HepG2 (cell line): ENCODE measurements around the gene CCDC157. TPM values are rescaled to one million over a fixed set of nuclear protein-coding genes. Genes with fewer than 3 reads are reported as not detected.

Experiments used
- ATAC-seq: fragments of 200-7000 bp; cut with Tn5 transposase; 3 replicates; pipeline ENCODE4 v1.9.1; 2020; ENCODE audit warnings: mild to moderate bottlenecking, moderate library complexity
- BruUV-seq: library from RNA; stranded (reverse); fragments of 400-500 nt; replicated peaks from 2 replicates; lab custom pipeline; 2021; lab: Mats Ljungman, UMichigan
- CTCF ChIA-PET: fragments of 300-600 bp; formaldehyde crosslinking; extraction: SDS; loops from one replicate; lab custom pipeline; 2021; ENCODE audit warnings: low total read pairs, inconsistent platforms, low intra/inter-chr PET ratio; lab: Yijun Ruan, JAX
- POLR2A ChIA-PET: fragments of 350-600 bp; sonication (Branson Sonifier 250); formaldehyde crosslinking; loops from one replicate; lab custom pipeline; 2020; ENCODE audit warnings: antibody characterized with exemption, inconsistent platforms; lab: Yijun Ruan, JAX
- DNase-seq: peaks from one replicate; pipeline ENCODE4 v3.0.0-alpha.2; 2015; ENCODE audit warnings: low spot score
- FAIRE-seq: peaks from 3 replicates; lab custom pipeline; 2011; peaks lifted over from hg19 to GRCh38; lab: Jason Lieb, UNC
- H2AFZ ChIP-seq: one replicate; pipeline ENCODE4 v1.6.1; 2011; ENCODE audit warnings: low read length, inconsistent platforms
- H3K27ac ChIP-seq: fragments of 300-600 bp; 3 replicates; pipeline ENCODE4 v1.8.0; 2011; ENCODE audit warnings: mixed run types, mild to moderate bottlenecking, mixed read lengths, low read length, inconsistent platforms; ENCODE audit not compliant: insufficient read depth; ENCODE audit errors: extremely low read length
- H3K27me3 ChIP-seq, 2 experiments: fragments of 200-600 bp in 1 of 2; 2 replicates in 1 of 2; 3 replicates in 1 of 2; pipeline versions ENCODE4 v1.6.0 to v1.8.0; 2011; ENCODE audit warnings: low read length in 2 of 2, mild to moderate bottlenecking in 2 of 2, moderate library complexity in 2 of 2, inconsistent platforms in 1 of 2; ENCODE audit not compliant: insufficient read depth in 2 of 2, control insufficient read depth in 1 of 2
- H3K36me3 ChIP-seq, 2 experiments: fragments of 200-600 bp in 1 of 2; replicated peaks in 1 of 2; 2 replicates in 1 of 2; 3 replicates in 1 of 2; pipeline versions ENCODE4 v1.5.1 to v1.8.0; 2011; ENCODE audit warnings: low read length in 2 of 2, inconsistent platforms in 1 of 2; ENCODE audit not compliant: insufficient read depth in 2 of 2, control insufficient read depth in 1 of 2
- H3K4me1 ChIP-seq: 2 replicates; pipeline ENCODE4 v1.5.1; 2012; ENCODE audit warnings: low read length, inconsistent platforms; ENCODE audit not compliant: insufficient read depth
- H3K4me2 ChIP-seq: 2 replicates; pipeline ENCODE4 v1.6.0; 2011; ENCODE audit warnings: low read depth, low read length, inconsistent platforms
- H3K4me3 ChIP-seq, 3 experiments: fragments of 200-600 bp in 1 of 3; sonication (generic), shearing (Covaris generic) in 1 of 3; replicated peaks in 1 of 3; 2 replicates each; pipeline ENCODE4 v1.5.1; 2011 to 2016; ENCODE audit warnings: low read length in 3 of 3, inconsistent platforms in 2 of 3, low read depth in 2 of 3, mild to moderate bottlenecking in 2 of 3, control low read depth in 1 of 3, mixed read lengths in 1 of 3; ENCODE audit not compliant: insufficient read depth in 1 of 3
- H3K79me2 ChIP-seq: one replicate; pipeline ENCODE4 v1.6.1; 2011; ENCODE audit warnings: low read length, inconsistent platforms; ENCODE audit not compliant: insufficient read depth
- H3K9ac ChIP-seq: 2 replicates; pipeline ENCODE4 v1.6.0; 2011; ENCODE audit warnings: mild to moderate bottlenecking, low read depth, low read length, inconsistent platforms; ENCODE audit not compliant: insufficient read depth
- H3K9me3 ChIP-seq: 2 replicates; pipeline ENCODE4 v1.5.1; 2012; ENCODE audit warnings: mild to moderate bottlenecking, low read length
- H4K20me1 ChIP-seq: 2 replicates; pipeline ENCODE4 v1.6.0; 2011; ENCODE audit warnings: inconsistent platforms, mild to moderate bottlenecking, low read length, moderate library complexity; ENCODE audit not compliant: insufficient read depth
- BRCA1 ChIP-seq: sonication (generic); formaldehyde crosslinking; IDR thresholded peaks from 2 replicates; pipeline ENCODE4 v1.4.0; 2020; ENCODE audit warnings: missing genetic modification reagents
- DNMT1 ChIP-seq: sonication (generic); formaldehyde crosslinking; IDR thresholded peaks from 2 replicates; pipeline ENCODE4 v1.5.1; 2020; ENCODE audit warnings: mild to moderate bottlenecking, missing genetic modification reagents
- DNMT3B ChIP-seq: conservative IDR thresholded peaks from 2 replicates; pipeline ENCODE4 v1.6.1; 2016; ENCODE audit warnings: missing biosample characterization, control low read depth
- ELF3 ChIP-seq: IDR thresholded peaks from 2 replicates; pipeline ENCODE4 v1.6.1; 2016; ENCODE audit warnings: missing genetic modification reagents, missing compliant biosample characterization
- FOXA1 ChIP-seq, 2 experiments: fragments of 450-650 bp in 1 of 2; sonication (generic) in 1 of 2; formaldehyde crosslinking in 1 of 2; IDR thresholded peaks; 2 replicates each; pipeline versions ENCODE4 v1.4.0 to v1.6.1; 2016 to 2020; ENCODE audit warnings: missing genetic modification reagents in 1 of 2
- MED8 ChIP-seq: sonication (generic); formaldehyde crosslinking; IDR thresholded peaks from 2 replicates; pipeline ENCODE4 v1.8.1; 2023; ENCODE audit warnings: mild to moderate bottlenecking, missing genetic modification reagents; ENCODE audit not compliant: insufficient replicate concordance
- MIXL1 ChIP-seq: IDR thresholded peaks from 2 replicates; pipeline ENCODE4 v1.6.1; 2016
- NR2F6 ChIP-seq, 2 experiments: IDR thresholded peaks; 2 replicates each; pipeline ENCODE4 v1.6.1; 2016; ENCODE audit warnings: antibody characterized with exemption in 1 of 2, mild to moderate bottlenecking in 1 of 2
- REPIN1 ChIP-seq: sonication (generic); formaldehyde crosslinking; IDR thresholded peaks from 2 replicates; pipeline ENCODE4 v1.8.0; 2022; ENCODE audit warnings: missing genetic modification reagents, low read depth, mild to moderate bottlenecking, borderline replicate concordance
- SAP130 ChIP-seq: IDR thresholded peaks from 2 replicates; pipeline ENCODE4 v1.6.1; 2016; ENCODE audit warnings: low read depth
- SMYD3 ChIP-seq: sonication (generic); formaldehyde crosslinking; IDR thresholded peaks from 2 replicates; pipeline ENCODE4 v1.8.1; 2023; ENCODE audit warnings: mild to moderate bottlenecking, missing genetic modification reagents
- SPEN ChIP-seq: sonication (generic); formaldehyde crosslinking; IDR thresholded peaks from 2 replicates; pipeline ENCODE4 v1.5.1; 2020; ENCODE audit warnings: low read depth, mild to moderate bottlenecking, missing genetic modification reagents
- TEAD3 ChIP-seq: optimal IDR thresholded peaks from 2 replicates; pipeline ENCODE3; 2016; ENCODE audit warnings: borderline replicate concordance
- ZBTB42 ChIP-seq: sonication (generic); formaldehyde crosslinking; IDR thresholded peaks from 2 replicates; pipeline ENCODE4 v1.5.0; 2020; ENCODE audit warnings: mild to moderate bottlenecking, missing genetic modification reagents
- ZFX ChIP-seq: sonication (generic); formaldehyde crosslinking; IDR thresholded peaks from 2 replicates; pipeline ENCODE4 v1.4.0; 2020; ENCODE audit warnings: mild to moderate bottlenecking, low read depth, missing genetic modification reagents, moderate library complexity
- ZFY ChIP-seq: sonication (generic); formaldehyde crosslinking; IDR thresholded peaks from 2 replicates; pipeline ENCODE4 v1.4.0; 2020; ENCODE audit warnings: missing genetic modification reagents
- ZMYM3 ChIP-seq: sonication (generic); formaldehyde crosslinking; IDR thresholded peaks from 2 replicates; pipeline ENCODE4 v1.5.1; 2020; ENCODE audit warnings: mild to moderate bottlenecking, missing genetic modification reagents
- WGBS: methylation state at CpG from one replicate; pipeline ENCODE4 v1.1.6; 2017; ENCODE audit warnings: low lambda C conversion rate; 5-methylcytosine and 5-hydroxymethylcytosine counted together
- in situ Hi-C: cut with HindIII; loops from 2 replicates; pipeline ENCODE4 v1.10.0; 2017; ENCODE audit warnings: low pct_unique_long_range_greater_than_20kb; ENCODE audit not compliant: extremely low pct_ligation_motif_present
- intact Hi-C: fragments of 100-400 bp; cut with micrococcal nuclease; formaldehyde crosslinking; loops from one replicate; pipeline ENCODE4 v1.10.0; 2022; ENCODE audit not compliant: unreplicated experiment
- polyA plus RNA-seq, 8 experiments: library from polyadenylated mRNA; depleted of rRNA in 3 of 8; stranded (reverse) in 7 of 8; unstranded in 1 of 8; fragments of >200 nt; fragmentation: Illumina TruSeq in 4 of 8; extraction: Trizol in 4 of 8; gene quantifications; 2 replicates each; pipeline versions ENCODE4 v1.2.1 to v1.2.3, GENCODE V29; 2011 to 2016; ENCODE audit warnings: low read depth in 4 of 8, missing spikeins in 1 of 8, mixed read lengths in 1 of 8; ENCODE audit not compliant: insufficient read depth in 1 of 8
- total RNA-seq, 5 experiments: library from RNA; depleted of rRNA; stranded (reverse); fragments of >200 nt; fragmentation: Illumina TruSeq; extraction: Trizol; gene quantifications; 2 replicates each; pipeline ENCODE4 v1.2.3, GENCODE V29; 2016; ENCODE audit warnings: low read depth in 1 of 5
- TF ChIP-seq, protein P1 (sequence below): IDR thresholded peaks from 2 replicates; pipeline ENCODE4 v1.6.1; 2018; ENCODE audit warnings: missing genetic modification reagents, mild to moderate bottlenecking, missing compliant biosample characterization
- TF ChIP-seq, protein P2 (sequence below): IDR thresholded peaks from 2 replicates; pipeline ENCODE4 v1.6.1; 2016; ENCODE audit warnings: low read depth, borderline replicate concordance
- TF ChIP-seq, protein P3 (sequence below), 2 experiments: sonication (generic) in 1 of 2; formaldehyde crosslinking in 1 of 2; IDR thresholded peaks; 2 replicates each; pipeline versions ENCODE4 v1.5.1 to v1.6.1; 2011 to 2020; ENCODE audit warnings: borderline replicate concordance in 1 of 2, low read depth in 1 of 2, low read length in 1 of 2, mild to moderate bottlenecking in 1 of 2, missing genetic modification reagents in 1 of 2, moderate library complexity in 1 of 2

The CCDC157 gene
- total and polyA plus RNA-seq, 2 of the 13 experiments (the other 11 are each of a cell fraction or from before 2014, with no cell fraction given), result 1.4 to 1.6 TPM

DNA sequence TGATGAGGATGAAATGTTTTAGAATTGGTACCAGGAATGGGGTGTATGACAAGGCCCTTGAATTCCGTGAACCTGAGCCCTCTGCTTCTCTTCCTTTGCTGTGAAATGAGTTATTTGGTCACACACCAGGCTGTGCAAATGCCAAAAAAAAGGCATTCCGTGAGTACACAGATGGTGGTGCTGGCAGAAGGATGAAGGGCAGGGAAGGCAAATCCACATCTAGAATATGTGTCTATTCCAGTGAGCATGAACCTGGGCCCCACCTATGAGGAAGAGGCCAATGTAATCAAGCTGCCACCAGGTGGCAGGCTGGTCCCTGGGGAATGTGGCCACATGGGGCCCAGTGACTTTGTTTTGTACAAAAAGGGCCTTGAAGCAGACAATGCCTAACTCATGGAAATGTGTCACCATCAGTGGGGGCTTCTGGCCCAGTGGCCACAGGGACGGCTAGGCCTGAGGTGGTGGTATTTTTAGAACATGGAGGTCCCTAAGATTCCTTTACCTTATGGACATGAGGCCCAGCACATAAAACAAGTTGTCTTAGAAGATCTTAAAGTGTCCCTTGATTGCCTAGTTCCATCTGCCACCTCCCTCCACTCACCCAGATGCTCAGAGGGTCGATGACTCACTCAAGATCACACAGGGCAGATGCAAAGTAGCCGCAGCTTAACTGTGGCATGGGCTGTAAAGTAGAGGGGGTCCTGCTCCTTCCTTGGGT, 34.3 kb downstream of the CCDC157 start:
- H3K27ac ChIP-seq, result no peak overlapping the region
- TF ChIP-seq DNMT1 (CRISPR knock-in tag), result 0 out of 2 replicates have a peak, but pooled peaks have one; percentile 51
- peak; percentile 48 for TF ChIP-seq ZFY (CRISPR knock-in tag)
- TF ChIP-seq ZFX (CRISPR knock-in tag), result peak; percentile 62; the same call in 1 of the 2 replicates
- no peak for TF ChIP-seq MED8
- TF ChIP-seq, protein P1, sequence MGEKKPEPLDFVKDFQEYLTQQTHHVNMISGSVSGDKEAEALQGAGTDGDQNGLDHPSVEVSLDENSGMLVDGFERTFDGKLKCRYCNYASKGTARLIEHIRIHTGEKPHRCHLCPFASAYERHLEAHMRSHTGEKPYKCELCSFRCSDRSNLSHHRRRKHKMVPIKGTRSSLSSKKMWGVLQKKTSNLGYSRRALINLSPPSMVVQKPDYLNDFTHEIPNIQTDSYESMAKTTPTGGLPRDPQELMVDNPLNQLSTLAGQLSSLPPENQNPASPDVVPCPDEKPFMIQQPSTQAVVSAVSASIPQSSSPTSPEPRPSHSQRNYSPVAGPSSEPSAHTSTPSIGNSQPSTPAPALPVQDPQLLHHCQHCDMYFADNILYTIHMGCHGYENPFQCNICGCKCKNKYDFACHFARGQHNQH (CRISPR knock-in tag), result 0 out of 2 replicates have a peak, but pooled peaks have one; percentile 30
- peak; percentile 53 for TF ChIP-seq SAP130 (CRISPR knock-in tag)
- peak; percentile 32; the same call in 1 of the 2 replicates for TF ChIP-seq DNMT3B (CRISPR knock-in tag)
- peak; percentile 84 for TF ChIP-seq ELF3 (CRISPR knock-in tag)
- TF ChIP-seq, protein P2, sequence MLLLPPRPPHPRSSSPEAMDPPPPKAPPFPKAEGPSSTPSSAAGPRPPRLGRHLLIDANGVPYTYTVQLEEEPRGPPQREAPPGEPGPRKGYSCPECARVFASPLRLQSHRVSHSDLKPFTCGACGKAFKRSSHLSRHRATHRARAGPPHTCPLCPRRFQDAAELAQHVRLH (CRISPR knock-in tag), result 0 out of 2 replicates have a peak, but pooled peaks have one; percentile 27
- TF ChIP-seq REPIN1 (CRISPR knock-in tag), result peak; percentile 48; the same call in 1 of the 2 replicates
- peak; percentile 42 for TF ChIP-seq SPEN (CRISPR knock-in tag)
- 0 out of 2 replicates have a peak, but pooled peaks have one; percentile 38 for TF ChIP-seq SMYD3 (CRISPR knock-in tag)
- TF ChIP-seq MIXL1 (CRISPR knock-in tag), result peak; percentile 68; the same call in 1 of the 2 replicates
- TF ChIP-seq FOXA1 (IDR thresholded peaks at IDR 0.05), result no peak
- TF ChIP-seq FOXA1 (CRISPR knock-in tag; IDR thresholded peaks at IDR 0.05), result 0 out of 2 replicates have a peak, but pooled peaks have one; percentile 18
- TF ChIP-seq TEAD3 (CRISPR knock-in tag), result peak; percentile 83
- TF ChIP-seq, protein P3, sequence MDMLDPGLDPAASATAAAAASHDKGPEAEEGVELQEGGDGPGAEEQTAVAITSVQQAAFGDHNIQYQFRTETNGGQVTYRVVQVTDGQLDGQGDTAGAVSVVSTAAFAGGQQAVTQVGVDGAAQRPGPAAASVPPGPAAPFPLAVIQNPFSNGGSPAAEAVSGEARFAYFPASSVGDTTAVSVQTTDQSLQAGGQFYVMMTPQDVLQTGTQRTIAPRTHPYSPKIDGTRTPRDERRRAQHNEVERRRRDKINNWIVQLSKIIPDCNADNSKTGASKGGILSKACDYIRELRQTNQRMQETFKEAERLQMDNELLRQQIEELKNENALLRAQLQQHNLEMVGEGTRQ (IDR thresholded peaks at IDR 0.05; ENCODE audit: low read depth, low read length), result peak; percentile 19; the same call in 1 of the 2 replicates
- TF ChIP-seq, protein P3 (CRISPR knock-in tag; IDR thresholded peaks at IDR 0.05; ENCODE audit: borderline replicate concordance), result no peak
- peak; percentile 27; the same call in 1 of the 2 replicates for TF ChIP-seq ZMYM3 (CRISPR knock-in tag)
- no peak for TF ChIP-seq BRCA1 (CRISPR knock-in tag)
- no peak for TF ChIP-seq ZBTB42 (CRISPR knock-in tag)
- TF ChIP-seq NR2F6 (IDR thresholded peaks at IDR 0.05), result peak; percentile 32; the same call in 1 of the 2 replicates
- TF ChIP-seq NR2F6 (CRISPR knock-in tag; IDR thresholded peaks at IDR 0.05), result no peak; the same call in 1 of the 2 replicates

More for the DNA sequence above, 34.3 kb downstream of the CCDC157 start:
- ATAC-seq (peak; percentile 75), DNase-seq (peak; percentile 85), FAIRE-seq (peak; percentile 92)
- Histone ChIP-seq H3K36me3 (no peaks in the 10 kb centered on the region), H2AFZ (no peak overlapping the region), H3K4me3 (no peak overlapping the region), H3K4me2 (peak overlapping the region; percentile 20; the same call in 1 of the 2 replicates), H3K79me2 (no peaks in the 10 kb centered on the region), H4K20me1 (no peaks in the 10 kb centered on the region), H3K9ac (no peak overlapping the region), H3K9me3 (no peaks in the 10 kb centered on the region; the same call in 1 of the 2 replicates), H3K4me1 (peaks cover 50% of the 10 kb centered on the region), H3K27me3 (peaks cover 0 to 4% of the 10 kb centered on the region in 2 experiments; a peak in 1 of 5 replicates)
- intact Hi-C loops, result loop anchor here (1.0 kb wide), 2 partner anchors 35 to 94 kb away; no protein-coding TSS in a partner anchor
- in situ Hi-C loops, result loop anchor here (5.0 to 25.0 kb wide), 3 partner anchors 36 to 279 kb away; partner anchors contain the start of gene MTFP1
- BruUV-seq, result no TSS peak
- POLR2A ChIA-PET, result interaction anchor here (10.2 kb wide), 1 partner anchor 32 kb away, joined by 164 read pairs; the partner anchor contains the start of gene MTFP1
- WGBS, result 27% methylated on average over 3 of the region's 5 CpGs
- CTCF ChIA-PET, result interaction anchor here (0.7 to 3.4 kb wide), 4 partner anchors 35 to 95 kb away, joined by 4 to 43 read pairs (median 17); partner anchors contain the start of gene MTFP1
